ENCODE results near the gene LBHD2. TPM values are rescaled to one million over a fixed set of nuclear protein-coding genes. Genes with fewer than 3 reads are reported as not detected.

LBHD2 gene
- total RNA-seq, 4 donors from 2014 or later: not detected

GRCh38 chr14:103095210-103095778, 11.3 kb downstream of the LBHD2 start:
- Histone ChIP-seq H3K36me3 (no peaks in the 10 kb centered on the region), H3K4me1 (peaks cover 0 to 8% of the 10 kb centered on the region in 2 donors), H3K27ac (no peak overlapping the region), H3K27me3 (no peaks in the 10 kb centered on the region), H3K4me3 (replicated peaks in 1 of 3) (no peak overlapping the region), H3K9me3 (no peaks in the 10 kb centered on the region)
- DNase-seq: no peak
- TF ChIP-seq CTCF (IDR thresholded peaks at IDR 0.05) (no peak), POLR2A (IDR thresholded peaks at IDR 0.05) (no peak)
- intact Hi-C loops (cut with DNase I): loop anchor here (10.0 kb wide), 1 partner anchor 400 kb away; no protein-coding TSS in a partner anchor
- 90 to 93% methylated on average over 9 to 11 of the region's 11 CpGs for WGBS, 2 donors

- Histone ChIP-seq H3K36me3 (no peaks in the 10 kb centered on the region), H3K27me3 (no peaks in the 10 kb centered on the region), H3K4me3 (replicated peaks in 1 of 3) (no peak overlapping the region), H3K4me1 (peaks cover 0 to 3% of the 10 kb centered on the region in 2 donors), H3K27ac (no peak overlapping the region), H3K9me3 (no peaks in the 10 kb centered on the region)
- intact Hi-C loops (cut with DNase I): loop anchor here (10.0 kb wide), 1 partner anchor 402 kb away; no protein-coding TSS in a partner anchor
- TF ChIP-seq POLR2A (IDR thresholded peaks at IDR 0.05) (no peak), CTCF (IDR thresholded peaks at IDR 0.05) (no peak)
- WGBS, 2 donors: 60 to 64% methylated on average over 4 of the region's 4 CpGs
- no peak for DNase-seq
Observed at GRCh38 chr14:103096387-103096786, 12.4 kb downstream of the LBHD2 start.

GRCh38 chr14:103097244-103097993, 13.4 kb downstream of the LBHD2 start:
- Histone ChIP-seq H3K27ac (no peak overlapping the region), H3K36me3 (no peaks in the 10 kb centered on the region), H3K4me1 (peaks cover 0 to 4% of the 10 kb centered on the region in 2 donors), H3K27me3 (no peaks in the 10 kb centered on the region), H3K4me3 (replicated peaks in 1 of 3) (no peak overlapping the region), H3K9me3 (no peaks in the 10 kb centered on the region)
- DNase-seq: no peak
- WGBS, 2 donors: 81 to 91% methylated on average over 24 to 26 of the region's 26 CpGs
- no peak for TF ChIP-seq POLR2A (IDR thresholded peaks at IDR 0.05)
- TF ChIP-seq CTCF (IDR thresholded peaks at IDR 0.05): no peak
- intact Hi-C loops (cut with DNase I): loop anchor here (10.0 kb wide), 1 partner anchor 403 kb away; no protein-coding TSS in a partner anchor

GRCh38 chr14:103097994-103098957, 14.3 kb downstream of the LBHD2 start:
- Histone ChIP-seq H3K4me3 (replicated peaks in 1 of 3) (no peak overlapping the region), H3K27ac (no peak overlapping the region), H3K4me1 (peaks cover 0 to 10% of the 10 kb centered on the region in 2 donors), H3K9me3 (no peaks in the 10 kb centered on the region), H3K27me3 (peaks cover under 1% of the 10 kb centered on the region), H3K36me3 (no peaks in the 10 kb centered on the region)
- intact Hi-C loops (cut with DNase I): loop anchor here (10.0 kb wide), 1 partner anchor 403 kb away; no protein-coding TSS in a partner anchor
- no peak for TF ChIP-seq POLR2A (IDR thresholded peaks at IDR 0.05)
- TF ChIP-seq CTCF (IDR thresholded peaks at IDR 0.05): no peak
- no peak for DNase-seq
- WGBS, 2 donors: 75 to 77% methylated on average over 16 to 21 of the region's 31 CpGs

All from thyroid gland (tissue), 4 donors.